LNCAP (cell line): ENCODE results near the gene LRRC28.

ENCODE experiments used
- TF ChIP-seq, protein P1 (sequence below): fragments of 450-650 bp; IDR thresholded peaks from 2 replicates; pipeline ENCODE4 v1.5.1; 2017; ENCODE audit warnings: mild to moderate bottlenecking

Gene LRRC28

DNA sequence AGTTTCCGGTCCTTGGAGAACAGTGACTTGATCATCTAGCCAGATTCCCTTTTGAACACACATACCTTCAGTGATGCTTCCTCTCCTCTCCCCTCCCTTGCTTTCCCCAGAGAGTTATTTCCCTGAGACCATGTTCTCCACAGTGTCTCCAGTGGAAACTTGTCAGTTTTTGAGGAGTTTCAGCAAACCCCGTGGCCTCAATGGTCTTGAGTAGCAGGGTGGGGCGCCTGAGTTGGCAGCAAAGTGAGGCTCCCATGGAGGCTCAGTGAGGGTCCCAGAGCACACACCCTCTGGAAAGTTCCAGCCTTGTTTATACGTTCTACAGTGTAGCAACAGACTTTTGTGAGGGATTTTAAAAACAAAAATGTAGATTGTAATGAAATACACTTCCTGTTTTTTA lies 135.1 kb downstream of the LRRC28 start:
- TF ChIP-seq, protein P1, sequence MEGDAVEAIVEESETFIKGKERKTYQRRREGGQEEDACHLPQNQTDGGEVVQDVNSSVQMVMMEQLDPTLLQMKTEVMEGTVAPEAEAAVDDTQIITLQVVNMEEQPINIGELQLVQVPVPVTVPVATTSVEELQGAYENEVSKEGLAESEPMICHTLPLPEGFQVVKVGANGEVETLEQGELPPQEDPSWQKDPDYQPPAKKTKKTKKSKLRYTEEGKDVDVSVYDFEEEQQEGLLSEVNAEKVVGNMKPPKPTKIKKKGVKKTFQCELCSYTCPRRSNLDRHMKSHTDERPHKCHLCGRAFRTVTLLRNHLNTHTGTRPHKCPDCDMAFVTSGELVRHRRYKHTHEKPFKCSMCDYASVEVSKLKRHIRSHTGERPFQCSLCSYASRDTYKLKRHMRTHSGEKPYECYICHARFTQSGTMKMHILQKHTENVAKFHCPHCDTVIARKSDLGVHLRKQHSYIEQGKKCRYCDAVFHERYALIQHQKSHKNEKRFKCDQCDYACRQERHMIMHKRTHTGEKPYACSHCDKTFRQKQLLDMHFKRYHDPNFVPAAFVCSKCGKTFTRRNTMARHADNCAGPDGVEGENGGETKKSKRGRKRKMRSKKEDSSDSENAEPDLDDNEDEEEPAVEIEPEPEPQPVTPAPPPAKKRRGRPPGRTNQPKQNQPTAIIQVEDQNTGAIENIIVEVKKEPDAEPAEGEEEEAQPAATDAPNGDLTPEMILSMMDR, result no peak

DNA sequence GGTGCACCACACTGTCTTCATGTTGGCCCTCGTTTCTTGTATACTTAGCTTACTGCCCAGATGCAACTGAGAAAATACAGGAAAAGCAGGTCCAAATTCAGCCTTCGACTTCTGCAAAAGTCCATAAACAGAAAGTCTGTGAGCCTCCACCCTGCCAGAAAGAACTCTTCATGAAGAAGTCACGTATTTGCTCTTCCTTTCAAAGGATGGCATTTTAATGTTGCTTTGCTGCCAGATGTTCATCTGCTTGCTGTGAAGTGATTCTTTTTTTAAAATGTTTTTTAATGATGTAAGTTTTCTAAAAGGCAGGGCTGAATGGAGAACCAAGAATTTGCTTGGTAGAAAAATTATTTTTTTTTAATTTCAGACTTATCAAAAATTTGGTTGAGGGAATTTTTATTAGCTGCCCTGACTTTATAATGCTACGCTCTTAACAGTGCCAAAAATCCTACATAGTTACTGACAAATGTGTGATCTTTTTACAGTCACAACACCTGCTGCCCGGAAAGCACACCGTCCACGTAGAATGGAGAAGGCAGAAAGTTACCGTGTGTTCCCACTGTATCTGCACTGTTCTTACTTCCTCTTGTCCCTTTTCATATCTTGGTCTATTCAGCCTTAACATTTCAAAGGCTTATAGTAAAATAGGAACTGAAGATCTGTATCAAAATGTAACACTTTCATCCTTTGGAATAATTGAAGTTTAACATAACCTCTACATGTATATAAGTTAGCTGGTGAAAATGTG lies 136.3 kb downstream of the LRRC28 start:
- TF ChIP-seq, protein P1, result no peak

DNA sequence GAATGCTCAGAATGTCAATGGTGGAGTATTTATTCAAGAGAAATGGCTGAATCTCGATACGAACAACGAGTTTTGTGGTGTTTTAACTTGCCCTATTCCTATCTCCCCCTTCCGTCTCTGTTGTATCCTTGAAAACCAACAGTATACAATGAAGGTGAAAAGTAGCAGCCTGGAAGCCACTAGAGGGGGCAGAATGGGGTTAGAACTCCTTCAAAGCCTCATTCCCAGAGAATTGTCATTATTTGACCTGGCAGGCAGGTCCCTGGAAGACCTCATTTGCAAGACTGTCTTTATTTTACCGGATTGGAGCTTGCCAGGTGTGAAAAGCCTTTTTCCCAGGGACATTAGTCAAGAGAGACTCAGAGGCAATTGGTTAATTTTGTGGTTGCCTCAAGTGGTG lies 139.4 kb downstream of the LRRC28 start:
- TF ChIP-seq, protein P1, result no peak

DNA sequence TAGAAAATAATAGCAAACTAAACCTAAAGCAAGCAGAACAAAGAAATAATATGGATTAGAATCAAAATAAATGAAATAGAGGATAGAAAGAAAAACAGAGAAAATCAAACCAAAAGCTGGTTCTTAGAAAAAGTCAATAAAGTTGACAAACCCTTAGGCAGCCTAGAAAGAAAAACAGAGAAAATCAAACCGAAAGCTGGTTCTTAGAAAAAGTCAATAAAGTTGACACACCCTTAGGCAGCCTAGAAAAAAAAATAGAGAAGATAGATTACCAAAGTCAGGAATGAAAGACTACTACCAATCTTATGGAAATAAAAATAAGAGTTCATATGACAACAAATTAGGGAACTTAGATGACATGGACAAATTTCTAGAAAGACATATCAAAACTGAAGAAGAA lies 142.4 kb downstream of the LRRC28 start:
- TF ChIP-seq, protein P1, result no peak

DNA sequence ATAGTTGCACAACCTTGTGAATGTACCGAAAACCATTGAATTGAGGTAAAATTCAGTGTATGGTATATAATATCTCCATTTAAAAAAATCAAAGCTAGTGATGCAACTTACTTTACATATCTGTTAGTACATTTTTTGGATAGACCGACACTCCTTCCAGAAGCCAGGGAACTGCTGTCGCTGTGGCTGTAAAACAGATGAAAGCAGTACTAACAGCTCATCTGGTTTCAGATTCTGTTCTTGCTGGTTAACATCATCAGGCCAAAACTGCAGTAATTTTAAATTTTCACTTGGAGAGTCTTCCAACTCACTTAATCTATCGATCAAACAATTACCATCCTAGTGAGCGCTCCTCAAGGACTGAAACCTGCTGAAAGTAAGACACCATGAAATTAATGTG lies 145.1 kb downstream of the LRRC28 start:
- TF ChIP-seq, protein P1, result no peak

DNA sequence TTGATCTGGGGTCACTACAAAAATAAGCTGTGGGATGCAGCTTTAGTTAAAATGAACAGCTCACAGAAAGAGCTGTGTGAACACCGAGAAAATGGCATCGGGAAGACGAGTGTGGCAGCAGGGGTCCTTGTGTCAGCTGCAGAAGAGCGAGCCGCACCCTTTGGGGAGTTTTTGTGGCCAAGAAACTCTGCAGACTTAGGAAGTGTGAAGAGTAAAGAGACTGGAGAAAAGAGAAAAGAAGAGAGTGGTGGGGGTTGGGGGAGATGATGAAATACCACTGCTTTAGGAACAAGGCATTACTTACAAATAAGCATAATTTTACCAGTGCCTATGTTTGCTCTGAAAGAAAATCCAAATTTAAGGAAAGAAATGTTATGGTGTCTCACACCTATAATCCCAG lies 147.8 kb downstream of the LRRC28 start:
- TF ChIP-seq, protein P1, result no peak

DNA sequence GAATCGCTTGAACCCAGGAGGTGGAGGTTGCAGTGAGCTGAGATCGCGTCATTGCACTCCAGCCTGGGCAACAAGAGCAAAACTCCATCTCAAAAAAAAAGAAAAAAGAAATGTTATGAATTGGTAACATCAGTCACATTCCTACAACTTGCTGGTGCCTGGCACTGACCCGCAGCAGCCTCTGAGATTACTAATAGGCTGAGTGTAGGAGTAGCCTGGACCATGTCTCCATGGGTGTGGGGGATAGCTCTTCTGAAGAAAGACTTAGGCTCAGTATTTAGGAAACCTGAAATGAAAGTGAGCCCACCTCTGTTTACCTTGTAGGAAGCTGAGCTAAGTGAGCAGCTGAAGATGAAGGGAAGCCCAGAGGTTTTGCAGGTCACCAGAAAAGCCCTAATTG lies 148.3 kb downstream of the LRRC28 start:
- TF ChIP-seq, protein P1, result no peak
